H1 (cell line): Measurements from ENCODE around the gene EPHA7. TPM values are rescaled to one million over a fixed set of nuclear protein-coding genes. Genes with fewer than 3 reads are reported as not detected.

Experiments used
- CTCF ChIA-PET: fragments of 300-600 bp; sonication (Branson Sonifier 250); formaldehyde crosslinking; loops from one replicate; lab custom pipeline; 2021; ENCODE audit not compliant: partially characterized antibody; lab: Charles Lee
- POLR2A ChIA-PET: fragments of 300-600 bp; sonication (Branson Sonifier 250); formaldehyde crosslinking; loops from one replicate; lab custom pipeline; 2021; ENCODE audit warnings: inconsistent platforms; ENCODE audit not compliant: partially characterized antibody; lab: Charles Lee
- DNase-seq, 2 experiments: peaks; one replicate each; pipeline versions ENCODE4 v3.0.0 to v3.0.0-alpha.2; 2010 to 2022; ENCODE audit warnings: low spot score in 2 of 2, low read depth in 1 of 2, mixed read lengths in 1 of 2
- FAIRE-seq: peaks from 2 replicates; lab custom pipeline; 2011; peaks lifted over from hg19 to GRCh38; lab: Jason Lieb, UNC
- H2AFZ ChIP-seq: 2 replicates; pipeline ENCODE4 v1.8.1; 2012; ENCODE audit warnings: low read length, inconsistent platforms
- H2AK5ac ChIP-seq: 2 replicates; pipeline ENCODE4 v1.6.1; 2013; ENCODE audit warnings: low read depth, low read length
- H2BK120ac ChIP-seq: replicated peaks from 2 replicates; pipeline ENCODE3; 2013; ENCODE audit warnings: low read depth, low read length, inconsistent platforms
- H2BK12ac ChIP-seq: 2 replicates; pipeline ENCODE4 v1.6.1; 2013; ENCODE audit warnings: low read depth, low read length
- H2BK15ac ChIP-seq: 2 replicates; pipeline ENCODE4 v1.6.1; 2013; ENCODE audit warnings: low read length
- H2BK20ac ChIP-seq: 2 replicates; pipeline ENCODE4 v1.6.1; 2013; ENCODE audit warnings: low read length
- H2BK5ac ChIP-seq: 2 replicates; pipeline ENCODE4 v1.6.1; 2013; ENCODE audit warnings: low read depth, low read length
- H3K14ac ChIP-seq: 2 replicates; pipeline ENCODE4 v1.6.1; 2013; ENCODE audit warnings: inconsistent platforms; ENCODE audit not compliant: insufficient read length
- H3K18ac ChIP-seq: 2 replicates; pipeline ENCODE4 v1.6.1; 2013; ENCODE audit warnings: low read length; ENCODE audit errors: extremely low read depth
- H3K23ac ChIP-seq: 2 replicates; pipeline ENCODE4 v1.6.1; 2013; ENCODE audit warnings: inconsistent platforms; ENCODE audit not compliant: insufficient read length
- H3K23me2 ChIP-seq: 2 replicates; pipeline ENCODE4 v1.6.1; 2013; ENCODE audit warnings: low read depth, low read length
- H3K27ac ChIP-seq: 2 replicates; pipeline ENCODE4 v1.6.1; 2011; ENCODE audit warnings: low read depth, low read length, inconsistent platforms
- H3K27me3 ChIP-seq, 4 experiments: replicated peaks in 1 of 4; 1 replicate in 1 of 4; 2 replicates in 3 of 4; pipeline versions ENCODE4 v1.6.1 to v1.8.1; 2011 to 2013; ENCODE audit warnings: low read length in 3 of 4, mild to moderate bottlenecking in 3 of 4, inconsistent platforms in 2 of 4, mixed read lengths in 2 of 4, moderate library complexity in 1 of 4; ENCODE audit not compliant: control insufficient read depth in 3 of 4, insufficient read depth in 3 of 4; ENCODE audit errors: extremely low read depth in 1 of 4
- H3K36me3 ChIP-seq, 4 experiments: 2 replicates each; pipeline versions ENCODE4 v1.6.1 to v1.8.1; 2011 to 2013; ENCODE audit warnings: mild to moderate bottlenecking in 4 of 4, low read length in 3 of 4, moderate library complexity in 2 of 4, control low read depth in 1 of 4, inconsistent platforms in 1 of 4; ENCODE audit not compliant: insufficient read depth in 4 of 4, control insufficient read depth in 2 of 4
- H3K4ac ChIP-seq: replicated peaks from 2 replicates; pipeline ENCODE3; 2013; ENCODE audit warnings: low read length, low read depth, mixed read lengths, inconsistent platforms; ENCODE audit not compliant: insufficient read length
- H3K4me1 ChIP-seq, 4 experiments: replicated peaks in 1 of 4; 1 replicate in 1 of 4; 2 replicates in 3 of 4; pipeline versions ENCODE4 v1.6.1 to v1.8.1; 2011 to 2013; ENCODE audit warnings: low read length in 3 of 4, inconsistent platforms in 2 of 4, mixed read lengths in 1 of 4; ENCODE audit not compliant: insufficient read depth in 4 of 4, control insufficient read depth in 3 of 4
- H3K4me2 ChIP-seq, 2 experiments: 2 replicates each; pipeline versions ENCODE4 v1.6.1 to v1.8.1; 2011 to 2013; ENCODE audit warnings: low read depth in 2 of 2, low read length in 2 of 2, control low read depth in 1 of 2, inconsistent platforms in 1 of 2, mild to moderate bottlenecking in 1 of 2; ENCODE audit not compliant: insufficient read depth in 1 of 2
- H3K4me3 ChIP-seq, 4 experiments: fragments of 200-600, 300-600 bp in 1 of 4; sonication (generic), shearing (Covaris generic), sonication (Bioruptor Twin) in 1 of 4; 2 replicates each; pipeline versions ENCODE4 v1.5.1 to v1.8.1; 2011 to 2016; ENCODE audit warnings: low read length in 4 of 4, low read depth in 3 of 4, control low read depth in 2 of 4, inconsistent platforms in 2 of 4, mild to moderate bottlenecking in 2 of 4, mixed read lengths in 1 of 4, moderate library complexity in 1 of 4; ENCODE audit not compliant: insufficient read depth in 2 of 4; ENCODE audit errors: extremely low read depth in 1 of 4
- H3K56ac ChIP-seq: replicated peaks from 2 replicates; pipeline ENCODE3; 2013; ENCODE audit warnings: low read depth, mild to moderate bottlenecking, mixed read lengths, low read length, inconsistent platforms; ENCODE audit not compliant: insufficient read length
- H3K79me1 ChIP-seq: 2 replicates; pipeline ENCODE4 v1.6.1; 2013; ENCODE audit warnings: low read depth, low read length, control low read depth
- H3K79me2 ChIP-seq, 2 experiments: 2 replicates each; pipeline versions ENCODE4 v1.6.1 to v1.8.1; 2012 to 2013; ENCODE audit warnings: low read length in 2 of 2, mild to moderate bottlenecking in 2 of 2, inconsistent platforms in 1 of 2; ENCODE audit not compliant: insufficient read depth in 2 of 2, control insufficient read depth in 1 of 2
- H3K9ac ChIP-seq, 4 experiments: replicated peaks in 1 of 4; 1 replicate in 1 of 4; 2 replicates in 3 of 4; pipeline versions ENCODE4 v1.6.1 to v1.8.1; 2011 to 2013; ENCODE audit warnings: low read depth in 3 of 4, low read length in 3 of 4, control low read depth in 2 of 4, mild to moderate bottlenecking in 2 of 4, moderate library complexity in 2 of 4, inconsistent platforms in 1 of 4; ENCODE audit errors: extremely low read depth in 1 of 4
- H3K9me3 ChIP-seq, 2 experiments: 2 replicates each; pipeline versions ENCODE4 v1.6.1 to v1.8.1; 2012 to 2013; ENCODE audit warnings: mild to moderate bottlenecking in 2 of 2, moderate library complexity in 2 of 2, control low read depth in 1 of 2, inconsistent platforms in 1 of 2, low read depth in 1 of 2, low read length in 1 of 2, mixed read lengths in 1 of 2; ENCODE audit not compliant: insufficient read depth in 2 of 2
- H4K20me1 ChIP-seq, 2 experiments: replicated peaks in 1 of 2; 2 replicates each; pipeline versions ENCODE3 to v1.8.1; 2011 to 2013; ENCODE audit warnings: inconsistent platforms in 2 of 2, low read length in 2 of 2, mild to moderate bottlenecking in 1 of 2; ENCODE audit not compliant: insufficient read depth in 2 of 2, control insufficient read depth in 1 of 2
- H4K5ac ChIP-seq: 2 replicates; pipeline ENCODE4 v1.6.1; 2013; ENCODE audit warnings: low read length, low read depth, mixed read lengths, inconsistent platforms; ENCODE audit not compliant: insufficient read length
- H4K8ac ChIP-seq: 2 replicates; pipeline ENCODE4 v1.8.0; 2013; ENCODE audit warnings: mild to moderate bottlenecking, moderate library complexity, low read length, inconsistent platforms; ENCODE audit not compliant: insufficient read depth; ENCODE audit errors: extremely low read depth
- H4K91ac ChIP-seq: replicated peaks from 2 replicates; pipeline ENCODE3; 2013; ENCODE audit warnings: low read length, mixed read lengths, inconsistent platforms; ENCODE audit not compliant: insufficient read length
- CBX8 ChIP-seq: fragments of 300-800, 300-1000 bp; sonication (generic); IDR thresholded peaks from 2 replicates; pipeline ENCODE4 v1.7.1; 2016; ENCODE audit warnings: low read depth, low read length, borderline replicate concordance
- WGBS, 2 experiments: shearing (Covaris generic) in 1 of 2; methylation state at CpG; one replicate each; pipeline versions ENCODE4 v1.1.6 to v1.1.7; 2013 to 2015; ENCODE audit warnings: low lambda C conversion rate in 2 of 2, mixed read lengths in 2 of 2, inconsistent platforms in 1 of 2, low coverage in 1 of 2, missing lambda C conversion rate in 1 of 2; ENCODE audit not compliant: insufficient replicate concordance in 2 of 2, insufficient coverage in 1 of 2, insufficient read length in 1 of 2; ENCODE audit errors: extremely low coverage in 1 of 2, missing lambda C conversion rate in 1 of 2; 5-methylcytosine and 5-hydroxymethylcytosine counted together
- polyA plus RNA-seq, 7 experiments: library from polyadenylated mRNA; depleted of rRNA in 3 of 7; stranded (reverse) in 5 of 7; unstranded in 2 of 7; fragments of >200 nt in 5 of 7; fragments of 200-250 nt in 2 of 7; gene quantifications; 1 replicate in 5 of 7; 2 replicates in 1 of 7; 4 replicates in 1 of 7; pipeline versions ENCODE4 v1.2.1 to v1.2.3, GENCODE V29; 2011 to 2013; ENCODE audit warnings: missing spikeins in 2 of 7, mixed read lengths in 2 of 7
- total RNA-seq: library from RNA; stranded (reverse); fragmentation: NEBNext Ultra II Directional; extraction: Animal tissue kit (Norgen Biotek cat#: 25700); gene quantifications from 2 replicates; pipeline ENCODE4 v1.2.1, GENCODE V29; 2021
- TF ChIP-seq, protein P1 (sequence below): IDR thresholded peaks from 2 replicates; pipeline ENCODE4 v1.6.1; 2012; ENCODE audit warnings: inconsistent platforms

Gene EPHA7
- total and polyA plus RNA-seq, 2 of the 8 experiments (the other 6 are each of a cell fraction or from before 2014, with no cell fraction given): 1.3 to 6.8 TPM

- H3K79me2 ChIP-seq: no peaks in the 10 kb centered on the region
- H2AK5ac ChIP-seq: no peak overlapping the region
- no peak overlapping the region for H3K27ac ChIP-seq
- peaks cover 0 to 1% of the 10 kb centered on the region in 2 experiments for H4K20me1 ChIP-seq
- no peak overlapping the region for H2BK5ac ChIP-seq
- no peaks in the 10 kb centered on the region for H3K79me1 ChIP-seq
- ChIA-PET POLR2A (no interaction called here), CTCF (no interaction called here)
- H2BK120ac ChIP-seq: no peak overlapping the region
- no peak overlapping the region for H3K14ac ChIP-seq
- TF ChIP-seq, protein P1, sequence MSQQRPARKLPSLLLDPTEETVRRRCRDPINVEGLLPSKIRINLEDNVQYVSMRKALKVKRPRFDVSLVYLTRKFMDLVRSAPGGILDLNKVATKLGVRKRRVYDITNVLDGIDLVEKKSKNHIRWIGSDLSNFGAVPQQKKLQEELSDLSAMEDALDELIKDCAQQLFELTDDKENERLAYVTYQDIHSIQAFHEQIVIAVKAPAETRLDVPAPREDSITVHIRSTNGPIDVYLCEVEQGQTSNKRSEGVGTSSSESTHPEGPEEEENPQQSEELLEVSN: no peak
- no peak for TF ChIP-seq CBX8
- no peak overlapping the region for H2BK12ac ChIP-seq
- no peak overlapping the region for H4K5ac ChIP-seq
- H3K36me3 ChIP-seq: no peaks in the 10 kb centered on the region; a peak in 2 of 8 replicates
- H3K56ac ChIP-seq: no peak overlapping the region
- H2AFZ ChIP-seq: no peak overlapping the region
- H2BK20ac ChIP-seq: no peak overlapping the region
- FAIRE-seq (no peak), DNase-seq (no peak)
- H3K4me2 ChIP-seq: no peak overlapping the region
- H2BK15ac ChIP-seq: no peak overlapping the region
- no peak overlapping the region for H3K4ac ChIP-seq
- no peaks in the 10 kb centered on the region for H3K27me3 ChIP-seq
- peaks cover 0 to 4% (median 0%) of the 10 kb centered on the region in 4 experiments; a peak in 1 of 7 replicates for H3K4me1 ChIP-seq
- H3K9ac ChIP-seq: no peak overlapping the region
- H4K8ac ChIP-seq: no peak overlapping the region
- H4K91ac ChIP-seq: no peak overlapping the region
- H3K23ac ChIP-seq: no peak overlapping the region
- no peak overlapping the region for H3K18ac ChIP-seq
- H3K23me2 ChIP-seq: no peaks in the 10 kb centered on the region
- H3K4me3 ChIP-seq: no peak overlapping the region
- H3K9me3 ChIP-seq: no peaks in the 10 kb centered on the region
- 100% methylated on average over 1 of the region's 1 CpG; no CpG with 5 or more reads in 1 of the 2 experiments for WGBS, 2 experiments
Observed at GRCh38 chr6:93352604-93353003, 66.8 kb downstream of the EPHA7 start.
